ENCODE measurements around the gene DNAJC18.
A peak's percentile ranks its signal among the peaks of the same experiment; 100 is the strongest.
"Not testable (repeated sequence)": the region's sequence is repeated elsewhere in the genome, so short reads cannot be mapped to it uniquely, and the experiment has no call there.

Gene DNAJC18

DNA sequence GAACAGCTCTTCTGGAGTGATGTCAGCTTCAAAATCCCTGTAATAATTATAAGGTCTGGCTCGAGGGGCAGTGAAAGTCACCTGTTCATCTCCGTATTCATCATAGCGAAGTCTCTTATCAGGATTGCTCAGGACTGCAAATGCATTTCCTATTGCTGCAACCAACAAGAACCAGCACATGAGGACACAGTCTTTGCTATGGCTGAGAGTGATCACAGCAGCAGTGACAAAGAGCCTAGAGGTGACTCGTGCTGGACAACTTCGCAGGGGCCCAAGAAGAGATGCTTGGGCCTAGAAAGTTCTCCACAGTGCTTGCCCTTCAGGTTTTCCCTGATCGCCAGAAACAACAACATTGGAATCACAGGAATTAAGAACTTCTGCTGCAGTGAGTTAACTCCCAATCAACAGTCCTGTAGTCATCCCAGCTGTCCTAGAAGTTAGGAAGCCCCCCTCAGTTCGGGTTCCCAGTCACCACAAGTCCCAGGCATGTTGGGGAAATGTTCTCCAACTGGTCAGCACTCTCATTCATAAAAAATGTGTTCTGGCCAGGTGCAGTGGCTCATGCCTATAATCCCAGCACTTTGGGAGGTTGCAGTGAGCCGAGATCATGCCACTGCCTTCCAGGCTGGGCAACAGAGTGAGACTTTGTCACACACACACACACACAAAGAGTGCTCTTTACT, 13.0 kb downstream of the DNAJC18 start:
- DNase-seq (ENCODE audit: low read depth): peak; percentile 60

DNA sequence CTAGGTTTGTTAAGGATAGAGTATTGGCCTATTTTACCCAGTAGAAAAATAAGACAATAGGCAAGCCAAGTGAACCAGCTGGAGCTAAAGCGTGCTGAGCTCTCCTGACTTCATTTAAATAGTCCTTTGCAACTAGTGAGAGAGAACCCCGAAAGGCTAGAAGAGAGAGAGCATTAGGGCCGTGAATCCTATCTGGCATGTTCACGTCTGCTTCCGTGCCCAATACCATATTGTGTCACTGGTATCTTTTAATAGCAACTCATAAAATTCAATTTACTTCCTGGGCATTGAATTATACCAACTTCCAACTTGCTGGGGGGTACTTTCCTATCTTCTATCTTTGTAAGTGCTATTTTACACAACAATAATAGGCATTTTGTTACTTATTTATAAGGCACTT, 13.8 kb downstream of the DNAJC18 start:
- DNase-seq (ENCODE audit: low read depth): no peak

DNA sequence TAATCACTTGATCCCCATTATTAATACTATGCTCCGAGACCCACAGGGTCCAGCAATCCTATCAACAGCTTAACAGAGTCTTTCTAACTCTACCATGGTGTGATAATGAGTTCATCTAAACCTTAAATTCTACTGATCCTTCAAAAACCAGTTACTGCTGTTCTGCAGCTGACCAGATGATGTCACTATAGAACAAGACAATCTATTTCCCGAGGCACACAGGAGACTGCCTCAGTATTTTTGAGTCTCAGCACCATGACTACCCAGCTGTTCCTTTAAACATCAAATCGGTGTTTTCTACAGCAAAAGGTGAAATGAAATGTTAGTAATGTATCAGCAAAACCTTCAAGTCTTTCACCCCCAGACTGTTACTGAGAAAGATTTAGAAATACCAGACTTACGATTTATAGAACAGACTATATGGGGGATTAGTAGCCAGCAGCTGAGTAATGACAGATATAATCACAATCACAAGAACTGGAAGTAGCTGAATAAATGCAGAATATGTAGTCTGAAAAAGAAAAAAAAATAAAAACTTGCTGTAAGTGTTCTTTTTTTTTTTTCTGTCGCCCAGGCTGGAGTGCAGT, 16.9 kb downstream of the DNAJC18 start:
- peak; percentile 81 for DNase-seq (ENCODE audit: low read depth)

DNA sequence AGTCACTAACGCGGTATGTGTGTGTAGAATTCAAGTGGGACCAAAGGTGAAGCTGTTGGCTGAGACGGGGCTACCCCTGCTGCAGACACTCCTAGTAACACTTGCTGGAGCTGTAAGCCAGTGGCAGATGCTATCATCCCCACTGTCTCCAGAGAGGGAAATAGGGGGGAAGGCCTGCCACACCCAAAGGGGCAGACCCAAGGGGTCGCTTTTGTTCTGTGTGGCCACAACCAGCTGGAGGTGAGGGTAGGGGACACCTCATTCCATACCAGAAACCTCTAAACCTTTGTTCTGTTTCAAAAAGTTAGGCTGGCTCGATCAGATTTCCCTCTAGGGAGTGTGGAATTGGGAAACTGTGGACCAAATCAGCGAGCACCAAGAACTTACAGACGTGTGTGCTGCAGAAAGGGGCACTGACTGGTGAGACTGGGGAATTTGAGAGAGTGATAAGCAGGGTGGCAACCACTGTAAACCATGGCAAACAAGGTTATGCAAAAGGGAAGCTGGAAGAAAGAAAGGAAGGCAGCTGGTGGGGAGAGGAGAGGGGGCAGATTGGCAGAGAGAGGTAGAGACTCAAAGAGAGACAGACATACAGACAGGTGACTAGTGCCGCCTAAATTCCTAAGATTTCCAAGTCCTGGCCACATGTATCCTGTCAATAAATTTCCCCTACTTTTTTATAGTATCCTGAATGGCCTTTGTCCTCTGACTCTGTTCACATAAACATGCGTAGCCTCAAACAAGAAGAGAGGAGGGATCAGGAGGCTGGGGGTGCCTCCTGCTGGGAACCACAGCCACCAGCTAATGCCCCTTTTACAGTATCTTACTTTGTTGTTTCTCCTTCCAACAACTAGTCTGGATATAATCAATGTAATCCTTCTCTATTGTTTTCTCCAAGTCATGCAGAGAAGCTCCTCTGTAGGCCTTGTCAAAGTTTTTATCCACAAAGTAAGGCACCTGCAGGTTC, 19.8 kb downstream of the DNAJC18 start:
- no peak for DNase-seq (ENCODE audit: low read depth)

DNA sequence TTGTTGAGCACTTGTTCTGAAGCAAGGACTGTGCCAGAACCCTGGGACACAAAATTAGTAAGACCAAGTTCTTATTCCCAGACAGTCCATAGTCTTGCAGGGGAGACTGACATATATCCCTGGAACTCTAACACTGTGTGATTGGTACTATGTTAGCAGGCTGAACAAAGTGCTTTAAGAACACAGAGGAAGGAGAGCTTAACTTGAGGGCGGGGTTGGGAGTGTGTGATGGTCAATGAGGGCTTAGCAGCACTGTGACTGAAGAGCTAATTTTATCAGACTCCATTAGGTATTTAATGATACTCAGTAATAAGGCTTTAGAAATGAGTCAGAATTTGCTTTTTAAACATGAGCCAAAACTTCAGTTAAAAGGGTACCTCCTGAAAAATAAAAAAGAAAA, 20.5 kb downstream of the DNAJC18 start:
- no peak for DNase-seq (ENCODE audit: low read depth)

DNA sequence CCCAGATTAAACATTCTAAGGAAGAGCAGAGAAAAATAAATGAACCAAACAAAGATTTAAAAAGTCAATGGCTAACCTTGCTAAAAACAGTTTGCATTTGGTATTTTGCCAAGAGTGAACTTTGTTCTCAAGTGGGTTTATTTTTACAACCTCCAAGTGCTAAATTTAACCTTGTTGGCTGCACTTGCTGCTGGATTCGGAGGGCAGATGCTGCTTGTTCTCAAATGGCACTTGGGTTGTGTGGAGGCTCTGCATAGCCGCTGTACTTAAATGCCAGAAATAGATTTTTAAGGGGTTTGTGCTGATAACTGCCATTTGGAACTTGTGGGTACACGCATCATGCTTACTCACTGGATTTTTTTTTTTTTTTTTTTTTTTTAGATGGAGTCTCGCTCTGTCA, 22.1 kb downstream of the DNAJC18 start:
- DNase-seq (ENCODE audit: low read depth): peak; percentile 34

DNA sequence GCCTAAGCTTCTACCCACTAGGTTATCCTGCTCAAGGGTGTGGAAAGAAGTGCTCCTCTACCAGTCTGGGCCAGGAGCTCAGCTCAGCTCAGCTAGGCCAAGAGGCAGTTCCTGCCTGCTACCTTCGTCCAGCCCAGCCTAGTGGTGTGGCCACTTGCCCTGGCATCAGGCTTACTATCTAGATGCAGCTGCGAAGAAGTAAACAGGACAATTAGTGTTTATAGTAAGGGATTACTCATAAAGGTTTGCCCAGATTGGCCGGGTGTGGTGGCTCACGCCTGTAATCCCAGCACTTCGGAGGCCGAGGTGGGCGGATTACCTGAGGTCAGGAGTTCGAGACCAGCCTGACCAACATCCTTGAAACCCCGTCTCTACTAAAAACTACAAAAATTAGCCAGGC, 22.7 kb downstream of the DNAJC18 start:
- DNase-seq (ENCODE audit: low read depth): no peak

DNA sequence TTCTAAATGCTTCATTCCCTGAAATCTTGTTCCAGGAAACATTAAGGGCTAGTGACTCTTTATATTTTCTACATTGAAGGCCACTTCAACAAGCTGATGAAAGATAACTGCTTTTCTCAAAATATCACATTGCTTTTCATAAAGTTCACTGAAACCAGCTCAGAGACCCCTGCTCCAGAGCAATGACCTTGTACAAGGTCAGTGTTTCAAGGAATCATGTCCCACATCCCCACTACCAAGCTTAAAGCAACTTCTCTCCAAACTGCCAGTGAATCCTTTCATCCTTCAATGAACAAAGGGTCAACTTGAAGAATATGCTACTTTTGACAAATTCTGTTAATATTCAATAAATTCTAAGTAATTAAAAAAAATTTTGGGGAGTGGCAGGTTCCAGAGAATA, 23.5 kb downstream of the DNAJC18 start:
- DNase-seq (ENCODE audit: low read depth): no peak

DNA sequence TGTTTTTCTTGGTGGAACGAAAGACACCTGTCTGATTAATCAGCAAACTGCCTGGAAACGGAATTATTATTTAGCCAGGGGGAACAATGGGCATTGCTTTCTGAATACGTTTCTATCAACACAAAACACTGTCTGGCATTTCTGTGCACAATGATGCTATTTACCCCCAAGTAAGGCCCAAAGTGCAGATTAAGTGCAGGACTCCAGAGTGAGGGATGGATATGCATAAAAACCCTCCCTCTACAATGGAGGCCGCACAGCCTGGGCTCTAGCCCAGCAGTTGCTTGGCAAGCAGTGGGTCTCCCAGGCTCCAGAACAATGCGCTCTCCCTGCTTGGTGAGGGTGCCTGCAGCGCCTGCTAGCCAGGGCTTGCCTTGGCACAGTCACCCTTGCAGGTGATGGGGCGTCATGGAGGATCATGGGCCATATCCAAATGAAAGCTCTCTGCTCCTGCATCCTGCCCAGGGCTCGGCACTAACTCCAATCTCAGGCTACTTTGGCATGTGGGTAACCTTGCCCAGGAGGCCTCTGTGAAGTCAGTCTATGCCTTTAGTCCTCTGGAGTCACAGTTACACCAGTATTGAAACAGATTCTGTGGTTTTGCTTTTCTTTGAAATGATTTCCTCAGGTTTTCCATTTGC, 24.0 kb downstream of the DNAJC18 start:
- no peak for DNase-seq (ENCODE audit: low read depth)

DNA sequence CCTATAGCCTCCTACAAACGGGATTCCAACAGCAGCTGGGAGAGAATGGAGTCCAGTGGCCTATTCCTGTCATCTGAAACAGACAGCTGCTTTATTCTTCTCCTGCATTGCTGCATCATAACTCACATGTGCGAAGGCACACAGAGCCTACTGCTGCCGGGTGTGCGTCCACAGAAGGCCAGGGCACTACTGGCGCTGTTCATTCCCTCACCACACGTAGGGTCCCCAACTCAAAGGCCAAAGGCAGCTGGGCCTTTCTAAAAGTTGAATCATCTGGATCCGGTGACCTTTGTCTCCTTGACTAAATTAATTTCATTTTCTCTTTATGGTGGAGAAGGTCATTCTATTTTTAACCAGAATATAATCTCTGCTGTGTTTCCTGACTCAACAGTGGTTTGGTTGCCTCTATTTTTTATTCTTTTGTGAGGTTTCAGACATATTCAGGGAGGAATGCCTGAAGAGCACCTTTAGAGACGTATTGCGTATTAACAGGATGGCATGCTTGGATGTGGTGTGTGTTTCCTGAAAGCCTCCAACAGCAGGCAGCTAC, 24.7 kb downstream of the DNAJC18 start:
- no peak for DNase-seq (ENCODE audit: low read depth)

DNA sequence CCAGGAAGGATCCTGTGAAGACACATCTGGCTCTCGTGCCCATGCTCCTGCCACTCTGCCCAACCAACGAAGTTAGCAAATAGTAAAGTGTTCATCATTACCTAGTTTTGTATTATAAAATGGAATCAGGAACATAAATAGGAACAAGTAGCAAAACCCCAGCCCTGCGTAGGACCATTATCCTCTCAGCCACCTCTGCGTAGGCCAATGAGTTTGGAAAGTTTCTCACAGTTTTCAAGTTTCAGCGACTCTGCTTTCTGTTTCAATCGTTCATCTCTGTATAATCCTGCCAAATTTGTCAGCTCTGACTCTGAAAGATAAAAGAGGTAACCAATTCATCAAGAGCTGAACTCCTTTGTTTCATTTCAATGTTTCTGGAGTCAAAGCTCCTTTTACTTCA, 25.4 kb downstream of the DNAJC18 start:
- no peak for DNase-seq (ENCODE audit: low read depth)

DNA sequence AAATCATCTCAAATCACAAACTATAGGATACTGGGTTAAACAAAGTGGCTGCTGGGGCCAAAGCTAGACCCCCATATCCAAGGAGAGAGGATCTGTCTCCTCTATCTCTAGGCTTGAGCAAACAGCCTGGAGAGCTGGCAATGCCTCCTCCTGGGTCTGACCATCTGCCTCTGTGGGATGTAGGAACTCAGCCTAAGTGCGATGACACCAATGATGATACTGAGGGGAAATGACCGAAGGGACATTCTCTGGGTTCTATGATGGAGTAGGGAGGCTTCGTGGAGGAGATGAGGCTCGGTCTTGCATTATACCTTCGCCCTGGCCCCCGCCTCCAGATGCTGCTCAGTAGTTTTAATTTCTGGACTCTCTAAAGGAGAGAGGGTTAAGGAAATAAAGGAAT, 26.2 kb downstream of the DNAJC18 start:
- no peak for DNase-seq (ENCODE audit: low read depth)

DNA sequence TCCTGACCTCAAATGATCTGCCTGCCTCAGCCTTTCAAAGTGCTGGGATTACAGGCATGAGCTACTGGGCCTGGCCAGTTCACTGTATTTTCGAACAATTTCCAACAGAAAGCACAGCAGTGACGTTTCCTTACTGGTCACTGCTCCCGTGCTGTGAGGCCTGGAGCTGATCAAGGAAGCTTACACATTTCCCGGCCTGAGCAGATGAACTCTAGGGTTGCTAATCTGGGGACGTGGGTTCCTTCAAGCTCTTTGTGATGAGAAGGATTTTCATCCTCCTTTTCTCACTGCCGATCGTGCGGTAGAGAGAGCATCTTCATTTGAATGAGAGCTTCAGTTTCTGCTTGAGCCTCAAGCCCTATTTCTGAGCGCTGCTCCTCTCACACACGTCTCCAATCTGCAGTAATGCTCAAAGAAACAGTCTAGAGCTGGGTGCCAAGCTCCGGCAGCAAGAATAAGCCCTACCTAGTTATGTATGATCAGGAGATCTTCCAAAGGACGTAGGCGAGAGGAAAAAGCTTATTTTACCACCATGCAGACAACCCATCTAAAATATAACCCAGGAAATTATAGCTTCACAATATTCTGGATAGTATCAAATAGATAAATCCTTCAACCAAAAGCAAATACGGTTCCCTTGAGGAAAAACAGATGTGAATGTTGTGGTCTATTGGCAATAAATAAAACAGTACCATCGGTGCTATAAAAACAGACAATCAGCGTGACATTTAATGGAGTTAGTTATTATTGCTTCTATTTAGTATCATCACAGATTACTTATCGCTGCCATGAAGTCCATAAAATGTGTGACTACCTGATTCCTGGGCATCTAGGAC, 28.1 kb downstream of the DNAJC18 start:
- DNase-seq (ENCODE audit: low read depth): no peak

DNA sequence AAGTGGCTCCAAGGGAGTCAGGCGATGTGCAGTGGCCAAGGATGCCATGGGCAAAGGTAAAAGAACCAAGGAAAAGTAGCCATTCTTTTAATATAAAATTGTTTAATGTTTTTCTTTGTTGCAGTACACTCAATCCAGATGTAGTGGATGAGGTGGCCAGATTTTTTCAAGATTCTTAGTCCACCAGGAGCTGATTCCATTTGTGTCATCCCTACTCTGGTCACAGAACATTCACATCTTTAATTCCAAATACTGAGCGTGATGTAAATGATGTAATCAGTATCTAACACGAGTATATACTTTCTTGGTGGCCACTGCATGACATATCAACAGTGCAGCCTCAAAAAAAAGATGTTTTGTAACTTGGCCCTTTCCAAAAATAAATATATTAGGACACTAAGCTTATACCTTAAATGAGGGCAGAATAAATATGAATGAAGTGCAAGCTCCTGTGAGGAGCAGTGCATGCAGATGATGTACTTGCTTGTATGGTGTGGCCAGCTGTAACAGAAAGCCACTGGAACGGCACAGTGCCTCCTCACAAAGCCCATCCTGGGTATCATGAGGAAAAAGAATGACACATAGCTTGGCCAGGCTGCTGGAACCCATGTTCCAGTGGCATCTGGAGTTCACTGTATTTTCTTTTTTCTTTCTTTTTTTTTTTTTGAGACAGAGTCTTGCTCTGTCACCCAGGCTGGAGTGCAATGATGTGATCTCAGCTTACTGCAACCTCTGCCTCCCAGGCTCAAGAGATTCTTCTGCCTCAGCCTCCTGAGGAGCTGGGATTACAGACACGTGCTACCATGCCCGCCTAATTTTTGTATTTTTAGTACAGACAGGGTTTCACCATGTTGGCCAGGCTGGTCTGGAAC, 29.0 kb downstream of the DNAJC18 start:
- DNase-seq (ENCODE audit: low read depth): no peak

DNA sequence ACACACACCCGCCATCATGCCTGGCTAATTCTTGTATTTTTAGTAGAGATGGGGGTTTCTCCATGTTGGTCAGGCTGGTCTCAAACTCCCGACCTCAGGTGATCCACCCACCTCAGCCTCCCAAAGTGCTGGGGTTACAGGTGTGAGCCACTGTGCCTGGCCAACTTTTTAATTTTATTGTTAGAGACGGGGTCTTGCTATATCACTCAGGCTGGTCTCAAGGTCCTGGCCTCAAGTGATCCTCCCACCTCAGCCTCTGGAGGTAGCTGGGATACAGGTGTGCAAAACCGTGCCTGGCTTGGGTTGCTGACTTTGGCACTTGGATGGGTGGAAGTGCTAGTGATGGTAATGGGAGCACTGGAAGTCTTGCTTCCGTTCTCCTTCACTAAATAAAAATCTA, 30.2 kb downstream of the DNAJC18 start:
- not testable (repeated sequence) for DNase-seq (ENCODE audit: low read depth)

DNA sequence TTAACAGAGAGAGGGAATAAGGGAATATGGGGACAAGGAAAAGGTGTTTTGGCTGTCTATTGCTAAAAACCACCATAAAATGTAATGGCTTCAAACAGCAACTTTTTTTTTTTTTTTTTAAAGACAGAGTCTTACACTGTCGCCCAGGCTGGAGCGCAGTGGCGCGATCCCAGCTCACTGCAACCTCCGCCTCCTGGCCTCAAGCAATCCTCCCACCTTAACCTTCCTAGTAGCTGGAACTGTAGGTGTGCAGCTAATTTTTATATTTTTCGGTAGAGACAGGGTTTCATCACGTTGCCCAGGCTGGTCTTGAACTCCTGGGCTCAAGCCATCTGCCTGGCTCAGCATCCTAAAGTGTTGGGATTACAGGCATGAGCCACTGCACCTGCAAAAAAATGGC, 31.1 kb downstream of the DNAJC18 start:
- no peak for DNase-seq (ENCODE audit: low read depth)

DNA sequence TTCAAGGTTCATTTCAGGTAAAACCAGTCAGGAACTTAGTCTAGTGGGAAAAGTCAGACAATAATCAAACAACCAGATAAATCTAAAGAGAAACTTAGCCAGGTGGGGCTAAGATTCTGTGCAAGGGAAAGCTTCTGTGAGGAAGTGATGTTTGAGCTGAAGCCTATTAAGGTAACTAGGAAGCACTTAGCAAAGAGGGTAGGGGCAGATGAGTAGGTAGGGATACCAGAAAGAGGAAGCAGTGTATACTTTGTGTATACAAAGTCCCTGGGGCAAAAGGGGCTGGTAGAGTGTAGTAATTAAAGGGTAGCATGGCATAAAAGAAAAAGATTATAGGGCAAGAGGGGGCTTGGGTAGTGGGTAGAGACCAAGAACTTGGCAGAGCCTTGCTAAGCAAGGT, 31.8 kb downstream of the DNAJC18 start:
- DNase-seq (ENCODE audit: low read depth): no peak

DNA sequence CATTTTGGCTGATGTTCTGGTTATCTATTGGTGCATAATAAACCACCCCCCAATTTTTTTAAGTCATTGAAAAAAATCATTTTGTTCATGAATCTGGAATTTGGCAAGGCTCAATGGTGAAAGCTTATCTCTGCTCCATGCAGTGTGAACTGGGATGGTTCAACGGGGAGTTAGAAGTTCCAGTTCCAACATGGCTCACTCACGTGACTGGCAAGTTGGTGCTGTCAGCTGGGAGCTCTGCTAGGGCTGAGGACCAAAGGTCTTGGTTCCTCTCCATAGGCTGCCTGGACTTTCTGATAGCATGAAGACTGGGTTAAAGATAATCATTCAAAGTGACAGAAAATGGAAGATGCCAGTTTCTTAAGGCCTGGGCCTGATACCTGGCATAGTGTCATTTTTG, 32.4 kb downstream of the DNAJC18 start:
- no peak for DNase-seq (ENCODE audit: low read depth)

DNA sequence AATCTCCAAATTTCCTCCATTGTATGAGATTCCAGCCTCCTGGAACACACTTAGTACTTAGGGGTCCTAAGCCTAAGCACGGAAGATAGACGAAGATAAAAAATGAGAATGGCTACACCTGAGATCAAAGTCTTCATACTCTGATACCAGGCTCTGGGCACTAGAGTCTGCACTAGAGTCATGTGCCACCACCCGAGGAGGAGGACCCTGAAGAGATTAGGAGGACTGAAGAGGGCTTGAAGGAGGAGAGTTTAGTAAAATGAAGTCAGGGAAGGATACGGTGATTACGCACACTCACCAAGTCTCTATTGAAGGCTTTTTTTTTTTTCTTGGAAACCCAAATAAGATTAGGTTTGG, 34.9 kb downstream of the DNAJC18 start:
- DNase-seq (ENCODE audit: low read depth): no peak

DNA sequence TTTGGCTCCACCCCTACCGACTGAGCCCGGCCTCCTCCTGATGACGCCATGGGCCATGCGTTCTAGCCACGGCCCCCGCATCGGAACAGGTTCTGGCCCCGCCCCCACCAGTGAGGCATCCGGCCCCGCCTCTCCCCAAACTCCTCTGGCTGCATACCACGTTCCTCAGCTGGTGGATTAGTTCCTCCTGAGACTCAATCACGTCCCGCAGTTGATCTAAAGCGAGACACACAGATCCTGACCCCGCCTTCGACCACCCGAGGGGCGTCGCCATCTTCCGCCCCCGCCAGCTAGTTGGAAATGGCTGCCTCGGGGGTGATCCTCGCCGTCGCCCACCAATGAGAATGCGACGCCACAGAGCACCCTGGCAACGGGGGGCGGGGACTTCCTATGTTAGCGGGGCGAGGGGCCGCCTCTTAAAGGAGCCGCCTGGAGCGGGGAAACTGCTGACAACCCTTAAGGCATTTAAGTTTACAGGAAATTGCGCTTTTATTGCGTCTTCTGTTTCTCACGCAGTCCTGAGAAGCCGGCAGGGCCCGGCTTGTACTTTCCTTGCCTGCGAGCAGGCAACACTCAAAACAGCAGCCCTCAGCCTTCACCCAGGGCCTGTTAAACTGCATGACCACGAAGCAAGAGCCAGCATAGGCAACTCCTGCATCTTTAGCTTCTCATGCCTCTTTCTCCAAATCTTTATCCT, 35.4 kb downstream of the DNAJC18 start, which contains the start of gene SPATA24:
Gene SPATA24 (minus strand): TSS at position 303 of the 697 bp plus-strand sequence. CDS start 29 bp downstream, at position 274.
- DNase-seq (ENCODE audit: low read depth): peak; percentile 98
